ENCODE measurements around the gene PAX5. TPM values are rescaled to one million over a fixed set of nuclear protein-coding genes. Genes with fewer than 3 reads are reported as not detected.

PAX5 gene
- total RNA-seq, 2 experiments from 2014 or later, result 62.5 to 141 TPM

GRCh38 chr9:36964791-36965190 lies 69.3 kb downstream of the PAX5 start:
- ChIA-PET CTCF (ENCODE audit: unreplicated experiment) (no interaction called here), POLR2A (no interaction called here)
- intact Hi-C loops (cut with micrococcal nuclease; ENCODE audit: unreplicated experiment), result no loop called here
- no peak overlapping the region for H3K4me2 ChIP-seq (ENCODE audit: low read length)
- no peaks in the 10 kb centered on the region for H3K9me2 ChIP-seq (ENCODE audit: insufficient read depth, low read length)
- H2AFZ ChIP-seq (ENCODE audit: low read length), result no peak overlapping the region
- H4K20me1 ChIP-seq (ENCODE audit: insufficient read depth, low read length), result no peaks in the 10 kb centered on the region
- TF ChIP-seq CTCF (conservative IDR thresholded peaks at IDR 0.05; ENCODE audit: low read length) (no peak), EZH2phosphoT487 (IDR thresholded peaks at IDR 0.05; ENCODE audit: borderline replicate concordance, low read depth, low read length) (no peak)
- no peak overlapping the region for H3K4me3 ChIP-seq (ENCODE audit: low read depth, low read length, poor library complexity, severe bottlenecking)
- no peaks in the 10 kb centered on the region for H3K9me3 ChIP-seq (ENCODE audit: low read length)
- H3K4me1 ChIP-seq (ENCODE audit: insufficient read depth, low read length, poor library complexity, severe bottlenecking), result no peaks in the 10 kb centered on the region
- H3K27ac ChIP-seq (ENCODE audit: low read depth, low read length, poor library complexity, severe bottlenecking), result no peak overlapping the region
- no TSS peak for BruUV-seq (replicated peaks)
- peaks cover 94% of the 10 kb centered on the region for H3K36me3 ChIP-seq (ENCODE audit: insufficient read depth, low read length)
- no peak for DNase-seq (ENCODE audit: low spot score)
- no peaks in the 10 kb centered on the region for H3K79me2 ChIP-seq (ENCODE audit: insufficient read depth, low read depth, low read length)

GRCh38 chr9:36963346-36963745 lies 70.7 kb downstream of the PAX5 start:
- Histone ChIP-seq H3K9me2 (ENCODE audit: insufficient read depth, low read length) (no peaks in the 10 kb centered on the region), H3K4me2 (ENCODE audit: low read length) (no peak overlapping the region), H3K4me1 (ENCODE audit: insufficient read depth, low read length, poor library complexity, severe bottlenecking) (no peaks in the 10 kb centered on the region), H2AFZ (ENCODE audit: low read length) (no peak overlapping the region), H3K9me3 (ENCODE audit: low read length) (no peaks in the 10 kb centered on the region), H3K4me3 (ENCODE audit: low read depth, low read length, poor library complexity, severe bottlenecking) (no peak overlapping the region), H3K27ac (ENCODE audit: low read depth, low read length, poor library complexity, severe bottlenecking) (no peak overlapping the region), H4K20me1 (ENCODE audit: insufficient read depth, low read length) (no peaks in the 10 kb centered on the region), H3K79me2 (ENCODE audit: insufficient read depth, low read depth, low read length) (no peaks in the 10 kb centered on the region), H3K36me3 (ENCODE audit: insufficient read depth, low read length) (peaks cover 96% of the 10 kb centered on the region)
- intact Hi-C loops (cut with micrococcal nuclease; ENCODE audit: unreplicated experiment), result no loop called here
- BruUV-seq (replicated peaks), result no TSS peak
- no peak for DNase-seq (ENCODE audit: low spot score)
- POLR2A ChIA-PET, result no interaction called here
- TF ChIP-seq CTCF (conservative IDR thresholded peaks at IDR 0.05; ENCODE audit: low read length) (no peak), EZH2phosphoT487 (IDR thresholded peaks at IDR 0.05; ENCODE audit: borderline replicate concordance, low read depth, low read length) (no peak)
- CTCF ChIA-PET (ENCODE audit: unreplicated experiment), result no interaction called here

GRCh38 chr9:36962691-36963090 lies 71.4 kb downstream of the PAX5 start:
- intact Hi-C loops (cut with micrococcal nuclease; ENCODE audit: unreplicated experiment), result no loop called here
- Histone ChIP-seq H3K4me2 (ENCODE audit: low read length) (no peak overlapping the region), H3K36me3 (ENCODE audit: insufficient read depth, low read length) (peaks cover 96% of the 10 kb centered on the region), H2AFZ (ENCODE audit: low read length) (no peak overlapping the region), H3K9me3 (ENCODE audit: low read length) (no peaks in the 10 kb centered on the region), H4K20me1 (ENCODE audit: insufficient read depth, low read length) (no peaks in the 10 kb centered on the region), H3K4me3 (ENCODE audit: low read depth, low read length, poor library complexity, severe bottlenecking) (no peak overlapping the region), H3K27ac (ENCODE audit: low read depth, low read length, poor library complexity, severe bottlenecking) (no peak overlapping the region), H3K4me1 (ENCODE audit: insufficient read depth, low read length, poor library complexity, severe bottlenecking) (no peaks in the 10 kb centered on the region), H3K79me2 (ENCODE audit: insufficient read depth, low read depth, low read length) (no peaks in the 10 kb centered on the region), H3K9me2 (ENCODE audit: insufficient read depth, low read length) (no peaks in the 10 kb centered on the region)
- TF ChIP-seq CTCF (conservative IDR thresholded peaks at IDR 0.05; ENCODE audit: low read length) (no peak), EZH2phosphoT487 (IDR thresholded peaks at IDR 0.05; ENCODE audit: borderline replicate concordance, low read depth, low read length) (no peak)
- CTCF ChIA-PET (ENCODE audit: unreplicated experiment), result no interaction called here
- no peak for DNase-seq (ENCODE audit: low spot score)
- POLR2A ChIA-PET, result no interaction called here
- BruUV-seq (replicated peaks), result no TSS peak
